NCI-H510A (cell line): ENCODE data around the gene VASP.
A peak's percentile ranks its signal among the peaks of the same experiment; 100 is the strongest.

Experiments
- DNase-seq: peaks from one replicate; lab custom pipeline; 2025; lab: John Stamatoyannopoulos, UW

Gene VASP

GRCh38 chr19:45515807-45516401 is 8.6 kb downstream of the VASP start:
- no peak for DNase-seq

GRCh38 chr19:45517238-45517637 is 10.0 kb downstream of the VASP start:
- no peak for DNase-seq

DNA sequence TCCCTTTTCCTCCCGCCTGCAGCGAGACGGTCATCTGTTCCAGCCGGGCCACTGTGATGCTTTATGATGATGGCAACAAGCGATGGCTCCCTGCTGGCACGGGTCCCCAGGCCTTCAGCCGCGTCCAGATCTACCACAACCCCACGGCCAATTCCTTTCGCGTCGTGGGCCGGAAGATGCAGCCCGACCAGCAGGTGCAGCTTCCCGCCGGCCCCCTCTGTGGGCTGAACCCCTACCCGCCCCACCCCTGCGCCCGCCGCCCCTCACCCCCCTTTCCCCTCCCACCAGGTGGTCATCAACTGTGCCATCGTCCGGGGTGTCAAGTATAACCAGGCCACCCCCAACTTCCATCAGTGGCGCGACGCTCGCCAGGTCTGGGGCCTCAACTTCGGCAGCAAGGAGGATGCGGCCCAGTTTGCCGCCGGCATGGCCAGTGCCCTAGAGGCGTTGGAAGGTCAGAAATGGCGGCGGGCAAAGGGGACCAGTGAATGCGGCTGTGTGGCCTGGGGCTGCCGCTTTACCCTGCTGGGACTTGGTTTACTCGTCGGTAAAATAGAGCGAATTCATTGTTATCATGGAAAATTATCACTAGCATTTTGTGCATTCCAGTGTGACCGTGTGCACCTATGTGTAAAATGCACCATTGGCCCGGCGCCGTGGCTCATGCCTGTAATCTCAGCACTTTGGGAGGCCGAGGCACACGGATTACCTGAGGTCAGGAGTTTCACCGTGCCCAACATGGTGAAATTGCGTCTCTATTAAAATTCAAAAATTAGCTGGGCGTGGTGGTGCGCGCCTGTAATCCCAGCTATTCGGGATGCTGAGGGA is 10.6 kb downstream of the VASP start:
- DNase-seq, result no peak

DNA sequence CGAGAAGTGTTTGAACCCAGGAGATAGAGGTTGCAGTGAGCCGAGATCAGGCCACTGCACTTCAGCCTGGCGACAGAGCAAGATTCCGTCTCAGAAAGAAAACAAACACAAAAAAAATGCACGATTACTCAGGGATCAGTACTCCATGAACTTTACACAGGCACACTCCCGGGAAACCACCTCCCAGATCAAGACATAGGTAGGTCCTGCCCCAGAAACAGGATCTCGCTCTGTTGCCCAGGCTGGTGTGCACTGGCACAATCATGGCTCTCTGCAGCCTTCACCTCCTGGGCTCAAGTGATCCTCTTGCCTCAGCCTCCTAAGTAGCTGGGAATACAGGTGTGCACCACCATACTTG is 11.2 kb downstream of the VASP start:
- DNase-seq, result no peak

GRCh38 chr19:45522010-45522941 is 15.0 kb downstream of the VASP start:
- no peak for DNase-seq

GRCh38 chr19:45523642-45524256 is 16.5 kb downstream of the VASP start:
- peak; percentile 48 for DNase-seq

- DNase-seq, result no peak
Measured at GRCh38 chr19:45524575-45525129, 17.4 kb downstream of the VASP start.

GRCh38 chr19:45526143-45526542 is 18.9 kb downstream of the VASP start:
- peak; percentile 48 for DNase-seq

DNA sequence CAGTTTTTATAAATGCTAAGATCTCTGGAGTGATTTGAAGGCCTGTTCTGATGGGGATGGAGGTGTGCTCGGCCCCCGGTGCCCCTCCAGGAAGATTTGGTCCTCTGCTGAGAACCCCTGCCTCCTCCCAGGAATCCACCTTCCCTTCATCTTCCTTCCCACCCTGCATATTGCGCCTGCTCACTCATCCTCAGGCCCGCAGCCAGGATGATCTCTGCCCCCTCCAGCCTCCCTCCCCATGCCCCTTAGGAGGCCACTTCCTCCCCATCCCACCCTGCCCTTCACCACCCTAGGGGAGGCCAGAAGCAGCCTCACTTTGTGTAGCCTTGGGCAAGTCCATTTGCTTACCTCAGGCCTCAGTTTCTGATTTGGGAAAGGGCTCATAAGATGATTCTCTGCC is 19.7 kb downstream of the VASP start:
- no peak for DNase-seq

DNA sequence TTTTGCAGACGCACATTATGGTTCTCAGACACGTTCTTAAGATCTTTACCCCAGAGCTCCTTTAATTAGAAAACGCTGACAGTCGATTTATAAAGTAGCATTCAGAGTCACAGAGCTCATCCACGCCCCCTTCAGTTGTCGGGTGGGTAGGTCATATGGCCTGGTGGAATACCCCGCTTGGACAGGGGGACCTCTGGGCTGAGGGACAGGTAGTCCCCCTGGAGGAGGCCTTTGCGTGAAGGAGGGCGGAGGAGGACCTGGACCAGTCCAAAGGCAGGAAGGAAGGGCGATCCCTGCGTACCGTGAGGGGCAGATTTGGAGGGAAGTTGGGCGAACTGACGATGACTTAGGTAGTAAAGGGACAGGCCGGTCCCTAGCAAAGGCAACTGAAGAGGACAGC is 20.5 kb downstream of the VASP start:
- no peak for DNase-seq

- DNase-seq, result peak; percentile 45
Measured at GRCh38 chr19:45528149-45528743, 21.0 kb downstream of the VASP start.

DNA sequence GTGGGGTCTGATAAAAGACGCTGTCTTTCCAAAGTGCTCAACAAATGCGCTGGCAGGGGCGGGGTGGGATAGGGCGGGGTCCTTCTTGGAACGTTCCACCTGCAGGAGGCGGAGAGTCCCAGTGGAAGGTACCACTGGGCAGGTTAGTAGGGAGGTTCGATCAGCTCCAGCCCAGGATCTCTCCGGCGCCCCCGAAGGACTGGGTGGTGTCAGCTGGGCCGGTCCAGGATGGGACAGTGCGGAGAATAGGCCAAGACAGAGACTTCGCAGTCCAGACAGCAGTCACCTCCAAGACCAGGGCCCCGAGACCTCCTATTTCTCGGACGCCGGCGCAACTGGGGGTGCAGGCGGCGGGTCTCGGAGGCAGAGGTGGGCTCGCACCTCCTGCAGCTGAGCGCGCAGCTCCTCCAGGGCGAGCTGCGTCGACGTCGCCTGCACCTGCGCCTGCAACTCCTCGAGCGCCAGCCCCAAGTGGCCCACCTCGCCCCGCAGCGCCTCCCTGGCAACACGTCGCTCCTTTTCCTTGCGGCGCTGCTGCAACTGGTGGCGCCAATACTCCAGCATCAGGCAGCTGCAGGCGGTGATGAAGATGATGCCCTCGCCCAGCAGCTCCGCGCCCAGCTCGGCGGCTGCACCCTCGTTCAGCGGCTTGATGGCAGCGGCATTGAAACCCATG is 21.6 kb downstream of the VASP start:
- peak; percentile 84 for DNase-seq

DNA sequence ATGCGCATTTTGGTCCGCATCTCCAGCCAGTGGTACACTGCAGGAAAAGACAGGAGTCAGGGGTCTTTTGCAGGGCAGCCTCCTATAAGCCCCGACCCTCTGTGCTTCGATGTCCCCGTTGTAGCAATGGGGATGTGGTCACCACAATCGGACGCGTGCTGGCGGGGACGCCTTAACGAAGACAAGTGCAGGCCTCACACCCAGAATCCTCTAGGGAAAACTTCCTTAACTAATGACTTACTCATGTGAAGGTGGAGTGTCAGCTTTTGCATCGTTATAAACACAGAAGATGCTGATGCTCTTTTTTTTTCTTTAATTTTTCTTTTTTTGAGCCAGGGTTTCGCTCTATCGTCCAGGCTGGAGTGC is 22.1 kb downstream of the VASP start:
- DNase-seq, result no peak

GRCh38 chr19:45531349-45531748 is 24.1 kb downstream of the VASP start:
- DNase-seq, result no peak

DNA sequence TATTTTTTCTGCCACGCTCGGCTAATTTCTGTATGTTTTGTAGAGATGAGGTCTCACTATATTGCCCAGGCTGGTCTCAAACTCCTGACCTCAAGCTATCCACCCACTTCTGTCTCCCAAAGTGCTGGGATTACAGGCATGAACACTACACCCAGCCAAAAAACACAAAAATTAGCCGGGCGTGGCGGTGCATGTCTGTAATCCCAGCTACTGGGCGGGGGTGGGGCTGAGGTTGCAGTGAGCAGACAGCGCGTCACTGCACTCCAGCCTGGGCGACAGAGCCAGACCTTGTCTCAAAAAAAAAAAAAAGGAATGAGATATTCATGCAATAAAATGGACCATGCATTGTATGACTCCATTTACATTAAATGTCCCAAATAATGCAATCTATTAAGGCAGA is 32.2 kb downstream of the VASP start:
- no peak for DNase-seq

GRCh38 chr19:45542234-45542668 is 35.0 kb downstream of the VASP start:
- no peak for DNase-seq

DNA sequence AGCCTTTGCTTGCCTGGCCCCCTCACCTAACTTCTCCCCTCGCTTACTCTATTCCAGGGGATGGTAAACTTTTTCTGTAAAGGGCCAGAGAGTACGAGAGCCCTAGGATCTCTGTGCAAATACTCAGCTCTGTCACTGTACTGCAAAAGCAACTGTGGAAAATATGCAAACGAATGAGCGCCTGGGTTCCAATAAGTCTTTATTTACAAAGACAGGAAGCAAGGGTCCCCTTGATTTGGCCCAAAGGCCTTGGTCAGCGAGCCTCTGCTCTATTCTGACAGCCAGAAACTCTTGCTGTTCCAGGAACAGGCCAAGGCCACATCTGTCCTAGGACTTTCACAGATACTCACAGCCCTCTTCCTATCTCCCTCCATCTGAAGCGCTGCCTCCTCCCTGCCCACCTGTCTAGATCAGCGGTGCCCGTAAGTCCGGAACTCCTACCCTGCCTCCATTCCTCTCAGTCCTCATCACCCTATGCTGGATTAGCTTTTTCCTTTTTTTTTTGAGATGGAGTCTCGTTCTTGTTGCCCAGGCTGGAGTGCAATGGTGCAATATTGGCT is 40.0 kb downstream of the VASP start:
- DNase-seq, result no peak

DNA sequence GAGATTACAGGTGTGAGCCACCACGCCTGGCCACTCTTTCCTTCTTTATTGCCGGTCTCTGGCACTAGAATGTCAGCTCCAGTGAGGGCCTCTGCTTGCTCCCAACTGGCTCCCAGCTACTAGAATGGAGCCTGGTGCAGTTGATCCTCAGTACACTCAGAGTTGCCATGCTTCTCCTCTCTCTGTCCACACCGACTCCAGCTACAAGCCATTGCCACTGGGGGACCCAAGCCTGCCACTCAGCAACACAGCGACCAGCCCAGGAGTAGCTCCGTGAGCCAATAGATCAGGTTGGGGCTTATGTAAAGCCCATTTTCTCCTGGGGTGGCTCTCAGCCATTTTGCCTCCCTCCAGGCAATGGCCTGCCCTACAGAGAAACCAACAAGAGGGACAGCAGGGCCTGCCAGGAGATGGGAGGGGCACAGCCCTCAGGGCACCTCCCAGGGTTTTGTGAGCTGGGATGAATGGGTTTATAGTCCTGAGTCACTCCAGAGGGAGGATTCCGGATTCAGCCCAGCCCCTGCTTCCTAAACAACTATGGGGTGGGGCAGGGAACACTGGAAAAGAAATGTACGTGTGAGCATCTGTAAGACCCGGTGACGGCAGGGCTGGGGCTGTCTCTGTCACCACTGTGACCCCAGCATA is 40.8 kb downstream of the VASP start:
- no peak for DNase-seq

- no peak for DNase-seq
Measured at GRCh38 chr19:45553464-45553863, 46.2 kb downstream of the VASP start.

DNA sequence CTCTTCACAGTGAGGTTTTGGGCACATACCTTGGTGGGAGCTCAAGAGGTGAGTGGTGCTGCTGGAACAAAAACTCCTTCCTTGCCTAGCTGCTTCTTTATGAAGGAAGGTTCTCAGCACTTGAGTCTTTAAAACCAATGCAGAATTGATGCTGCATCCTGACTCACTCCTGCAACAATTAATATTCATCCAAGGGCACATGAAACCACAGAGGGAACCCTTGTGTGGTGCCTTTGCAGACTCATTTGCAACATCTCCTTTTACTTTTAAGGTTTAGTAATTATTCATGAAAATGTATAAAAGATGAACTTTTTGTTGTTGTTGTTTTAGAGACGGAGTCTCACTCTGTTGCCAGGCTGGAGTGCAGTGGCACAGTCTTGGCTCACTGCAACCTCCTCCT is 47.2 kb downstream of the VASP start:
- no peak for DNase-seq
